GM18526 (cell line): ENCODE data around the gene R3HDM2.

ENCODE experiments used
- POLR2A ChIP-seq: IDR thresholded peaks from 3 replicates; pipeline ENCODE4 v1.6.1; 2011; ENCODE audit not compliant: insufficient read length; ENCODE audit errors: extremely low read depth

The R3HDM2 gene

DNA sequence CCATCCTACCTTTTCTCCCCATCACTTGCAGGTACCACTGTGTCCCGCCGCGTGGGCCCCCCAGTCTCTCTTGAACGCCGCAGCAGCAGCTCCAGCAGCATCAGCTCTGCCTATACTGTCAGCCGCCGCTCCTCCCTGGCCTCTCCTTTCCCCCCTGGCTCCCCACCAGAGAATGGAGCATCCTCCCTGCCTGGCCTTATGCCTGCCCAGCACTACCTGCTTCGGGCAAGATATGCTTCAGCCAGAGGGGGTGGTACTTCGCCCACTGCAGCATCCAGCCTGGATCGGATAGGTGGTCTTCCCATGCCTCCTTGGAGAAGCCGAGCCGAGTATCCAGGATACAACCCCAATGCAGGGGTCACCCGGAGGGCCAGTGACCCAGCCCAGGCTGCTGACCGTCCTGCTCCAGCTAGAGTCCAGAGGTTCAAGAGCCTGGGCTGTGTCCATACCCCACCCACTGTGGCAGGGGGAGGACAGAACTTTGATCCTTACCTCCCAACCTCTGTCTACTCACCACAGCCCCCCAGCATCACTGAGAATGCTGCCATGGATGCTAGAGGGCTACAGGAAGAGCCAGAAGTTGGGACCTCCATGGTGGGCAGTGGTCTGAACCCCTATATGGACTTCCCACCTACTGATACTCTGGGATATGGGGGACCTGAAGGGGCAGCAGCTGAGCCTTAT is 39.6 kb upstream of the R3HDM2 start:
- TF ChIP-seq POLR2A: no peak

DNA sequence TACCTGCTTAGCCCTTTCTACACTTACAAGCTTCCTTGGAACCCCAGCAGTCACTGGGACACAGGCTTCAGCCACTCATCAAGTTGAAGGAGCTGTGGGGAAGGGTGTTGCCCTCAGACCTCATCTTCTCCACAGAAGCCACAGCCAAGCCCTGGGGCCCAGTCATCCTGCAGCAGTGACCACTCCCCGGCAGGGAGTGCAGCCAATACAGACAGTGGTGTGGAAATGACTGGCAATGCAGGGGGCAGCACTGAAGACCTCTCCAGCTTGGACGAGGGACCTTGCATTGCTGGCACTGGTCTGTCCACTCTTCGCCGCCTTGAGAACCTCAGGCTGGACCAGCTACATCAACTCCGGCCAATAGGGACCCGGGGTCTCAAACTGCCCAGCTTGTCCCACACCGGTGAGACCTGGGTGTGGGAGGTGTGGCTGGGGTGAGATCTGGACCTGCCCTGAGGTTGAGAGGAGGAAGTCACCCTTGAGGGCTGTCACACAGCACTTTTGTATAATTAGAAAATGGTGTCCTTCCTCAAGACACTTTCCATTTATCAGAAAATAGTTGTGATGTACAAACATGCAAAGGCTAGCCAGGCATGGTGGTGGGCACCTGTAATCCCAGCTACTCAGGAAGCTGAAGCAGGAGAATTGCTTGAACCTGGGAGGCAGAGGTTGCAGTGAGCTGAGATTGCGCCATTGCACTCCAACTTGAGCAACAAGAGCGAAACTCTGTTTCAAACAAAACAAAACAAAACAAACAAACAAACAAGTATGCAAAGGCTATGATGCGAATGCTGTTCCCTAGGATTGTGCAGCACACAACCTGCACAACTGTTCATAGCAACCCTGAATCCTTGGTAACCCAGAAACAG is 38.7 kb upstream of the R3HDM2 start:
- TF ChIP-seq POLR2A: no peak

DNA sequence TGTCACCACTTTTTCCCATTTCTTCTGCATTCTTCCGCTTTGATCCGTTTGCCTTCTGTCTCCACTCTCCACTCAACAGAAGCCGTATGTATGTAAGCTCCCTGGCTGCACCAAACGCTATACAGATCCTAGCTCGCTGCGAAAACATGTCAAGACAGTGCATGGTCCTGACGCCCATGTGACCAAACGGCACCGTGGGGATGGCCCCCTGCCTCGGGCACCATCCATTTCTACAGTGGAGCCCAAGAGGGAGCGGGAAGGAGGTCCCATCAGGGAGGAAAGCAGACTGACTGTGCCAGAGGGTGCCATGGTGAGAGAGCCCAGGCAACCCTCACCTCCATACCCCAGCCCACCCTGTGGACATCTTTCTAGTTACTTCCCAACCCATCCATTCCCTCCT is 37.1 kb upstream of the R3HDM2 start:
- TF ChIP-seq POLR2A: no peak

DNA sequence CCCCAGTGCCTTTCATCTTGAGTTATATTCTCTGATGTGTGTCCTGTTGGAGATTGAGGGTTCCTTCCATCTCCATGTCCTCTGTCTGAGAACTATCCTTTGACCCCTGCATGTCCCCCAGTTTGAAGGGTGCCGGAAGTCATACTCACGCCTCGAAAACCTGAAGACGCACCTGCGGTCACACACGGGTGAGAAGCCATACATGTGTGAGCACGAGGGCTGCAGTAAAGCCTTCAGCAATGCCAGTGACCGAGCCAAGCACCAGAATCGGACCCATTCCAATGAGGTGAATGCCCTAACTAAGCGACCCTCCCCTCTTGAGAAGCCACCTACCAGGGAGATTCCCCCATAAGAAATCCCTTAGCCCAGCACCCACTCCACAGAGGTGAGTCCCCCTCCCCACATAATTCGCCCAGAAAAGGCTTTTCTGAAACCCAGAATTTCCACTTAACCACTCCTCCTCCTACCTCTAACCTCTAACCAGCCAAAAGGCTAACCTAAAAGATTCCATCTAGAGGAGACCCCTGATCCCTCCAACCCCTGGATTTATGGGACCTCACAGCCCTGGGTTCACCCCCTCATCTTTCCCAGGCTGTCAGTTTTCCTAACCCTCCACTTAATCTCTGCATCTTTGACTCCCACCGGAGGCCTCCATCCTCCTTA is 36.5 kb upstream of the R3HDM2 start:
- TF ChIP-seq POLR2A: no peak

DNA sequence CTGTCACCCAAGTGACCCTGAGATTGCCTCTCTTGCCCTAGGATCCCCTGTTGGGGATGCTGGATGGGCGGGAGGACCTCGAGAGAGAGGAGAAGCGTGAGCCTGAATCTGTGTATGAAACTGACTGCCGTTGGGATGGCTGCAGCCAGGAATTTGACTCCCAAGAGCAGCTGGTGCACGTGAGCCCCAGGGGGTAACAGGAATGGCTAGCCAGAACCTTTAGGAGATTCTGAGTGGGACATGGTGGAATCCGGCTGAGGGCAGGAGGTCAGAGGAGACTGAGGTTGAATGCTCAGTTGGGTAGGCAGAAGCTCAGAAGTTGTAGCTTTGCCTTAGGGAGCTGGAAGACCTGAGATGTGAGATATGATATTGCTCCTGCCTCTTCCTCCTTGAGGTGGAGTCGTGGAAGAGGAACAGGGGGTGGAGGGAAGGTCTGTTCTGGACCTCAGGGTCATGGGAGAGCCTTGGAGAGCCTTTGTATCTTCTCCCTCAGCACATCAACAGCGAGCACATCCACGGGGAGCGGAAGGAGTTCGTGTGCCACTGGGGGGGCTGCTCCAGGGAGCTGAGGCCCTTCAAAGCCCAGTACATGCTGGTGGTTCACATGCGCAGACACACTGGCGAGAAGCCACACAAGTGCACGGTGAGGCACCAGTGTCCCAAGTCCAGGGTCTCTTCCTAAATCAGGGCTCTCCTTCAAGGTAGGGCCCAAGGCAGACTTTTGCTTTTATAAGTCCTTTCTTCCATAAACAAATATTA is 35.1 kb upstream of the R3HDM2 start:
- no peak for TF ChIP-seq POLR2A

DNA sequence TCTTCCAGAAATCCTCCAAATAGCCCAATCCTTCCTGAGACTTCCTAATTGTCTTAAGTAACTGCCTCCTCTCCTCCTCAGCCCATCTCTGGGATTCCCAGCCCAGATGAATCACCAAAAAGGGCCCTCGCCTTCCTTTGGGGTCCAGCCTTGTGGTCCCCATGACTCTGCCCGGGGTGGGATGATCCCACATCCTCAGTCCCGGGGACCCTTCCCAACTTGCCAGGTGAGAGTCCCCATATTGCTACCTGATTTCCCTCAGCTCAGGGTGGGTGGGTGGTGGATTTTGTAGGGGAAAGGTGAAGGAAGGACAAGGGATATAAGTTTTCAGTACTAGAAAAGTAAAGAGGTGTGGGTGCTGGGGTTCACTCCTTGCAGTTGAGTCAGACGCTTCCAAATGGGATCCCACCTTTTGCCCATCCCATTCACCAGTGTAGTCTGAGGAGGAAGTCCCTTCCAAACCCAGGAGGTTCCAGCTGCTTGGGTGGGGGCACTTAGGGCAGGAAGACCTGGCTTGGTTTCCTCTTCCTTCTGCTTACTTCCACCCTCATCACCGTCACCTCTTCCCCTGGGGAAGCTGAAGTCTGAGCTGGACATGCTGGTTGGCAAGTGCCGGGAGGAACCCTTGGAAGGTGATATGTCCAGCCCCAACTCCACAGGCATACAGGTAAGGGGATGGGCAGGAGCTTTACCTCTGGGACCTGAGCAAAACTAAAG is 34.3 kb upstream of the R3HDM2 start:
- TF ChIP-seq POLR2A: no peak

DNA sequence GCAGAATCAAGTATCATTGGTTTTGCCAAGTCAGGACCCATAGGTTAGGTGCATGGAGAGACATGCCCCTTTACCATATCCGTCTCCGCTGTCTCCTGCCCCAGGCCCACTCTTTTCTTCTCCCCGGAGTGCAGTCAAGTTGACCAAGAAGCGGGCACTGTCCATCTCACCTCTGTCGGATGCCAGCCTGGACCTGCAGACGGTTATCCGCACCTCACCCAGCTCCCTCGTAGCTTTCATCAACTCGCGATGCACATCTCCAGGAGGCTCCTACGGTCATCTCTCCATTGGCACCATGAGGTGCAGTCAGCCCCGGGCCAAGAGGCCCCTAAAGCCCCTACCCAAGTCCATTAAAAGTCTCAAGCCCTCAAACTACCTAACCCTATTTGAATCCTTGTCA is 33.7 kb upstream of the R3HDM2 start:
- TF ChIP-seq POLR2A: no peak

DNA sequence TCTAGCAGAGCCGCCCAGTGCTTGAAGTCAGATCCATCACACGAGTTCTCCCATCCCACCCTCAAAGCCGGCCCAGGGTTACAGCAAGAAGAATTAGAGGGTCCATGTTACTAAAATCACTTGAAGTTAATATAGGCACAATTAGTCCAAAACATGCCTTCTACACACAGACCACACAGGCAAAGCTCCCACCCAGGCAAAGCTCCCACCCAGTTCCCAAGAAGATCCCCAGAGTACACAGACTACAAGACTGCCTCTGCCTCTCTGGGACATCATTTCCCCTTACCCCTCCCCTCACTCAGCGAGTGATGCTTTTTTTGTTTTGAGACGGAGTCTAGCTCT is 32.0 kb upstream of the R3HDM2 start:
- no peak for TF ChIP-seq POLR2A

DNA sequence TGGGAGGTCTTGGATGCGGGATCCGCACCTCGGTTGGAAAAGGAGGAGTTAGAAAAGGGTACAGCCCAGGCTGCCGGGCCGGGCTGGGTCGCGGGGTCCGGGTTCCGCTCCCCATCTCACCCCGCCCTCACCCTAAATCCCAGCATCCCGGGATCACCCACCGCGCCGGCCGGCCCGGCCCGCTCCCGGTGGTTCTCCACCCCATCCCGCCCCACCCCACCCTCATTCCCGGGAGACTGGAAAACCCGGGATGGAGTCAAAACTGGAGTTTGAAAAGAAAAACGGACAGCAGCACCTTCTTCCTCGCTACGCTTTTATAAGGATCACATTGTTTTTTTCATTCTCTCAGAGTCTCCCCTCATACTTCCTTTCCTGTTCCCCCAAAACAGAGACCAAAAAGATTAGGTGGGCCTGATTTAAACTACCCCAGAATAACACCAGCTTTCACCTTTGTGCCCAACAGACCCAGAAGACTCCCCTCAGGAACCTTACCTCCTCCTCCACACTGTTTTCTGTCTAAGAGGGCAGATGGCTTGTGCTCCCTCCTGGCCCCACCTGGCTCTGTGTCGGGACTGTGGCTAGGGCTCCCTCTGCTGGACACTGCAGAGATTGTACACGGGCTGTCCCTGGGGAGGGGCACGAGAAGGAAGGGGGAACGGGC is 31.5 kb upstream of the R3HDM2 start:
- peak; percentile 38 for TF ChIP-seq POLR2A

DNA sequence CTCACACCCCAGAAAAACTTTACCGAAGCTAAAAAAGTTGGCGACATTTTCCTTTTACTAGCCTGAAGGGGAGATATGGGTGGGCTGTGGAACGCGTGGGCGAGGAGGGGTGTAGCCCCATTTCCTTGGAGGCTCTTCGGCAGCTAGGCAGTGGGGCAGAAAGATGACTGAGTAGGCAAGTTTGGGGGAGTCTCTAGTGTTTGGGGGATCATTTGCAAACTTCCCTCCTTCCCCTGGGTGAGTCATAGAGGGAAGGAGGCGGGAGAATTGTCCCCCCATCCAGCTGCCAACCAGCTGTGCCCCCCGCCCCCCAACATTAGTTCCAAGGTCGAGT is 31.0 kb upstream of the R3HDM2 start:
- TF ChIP-seq POLR2A: no peak

DNA sequence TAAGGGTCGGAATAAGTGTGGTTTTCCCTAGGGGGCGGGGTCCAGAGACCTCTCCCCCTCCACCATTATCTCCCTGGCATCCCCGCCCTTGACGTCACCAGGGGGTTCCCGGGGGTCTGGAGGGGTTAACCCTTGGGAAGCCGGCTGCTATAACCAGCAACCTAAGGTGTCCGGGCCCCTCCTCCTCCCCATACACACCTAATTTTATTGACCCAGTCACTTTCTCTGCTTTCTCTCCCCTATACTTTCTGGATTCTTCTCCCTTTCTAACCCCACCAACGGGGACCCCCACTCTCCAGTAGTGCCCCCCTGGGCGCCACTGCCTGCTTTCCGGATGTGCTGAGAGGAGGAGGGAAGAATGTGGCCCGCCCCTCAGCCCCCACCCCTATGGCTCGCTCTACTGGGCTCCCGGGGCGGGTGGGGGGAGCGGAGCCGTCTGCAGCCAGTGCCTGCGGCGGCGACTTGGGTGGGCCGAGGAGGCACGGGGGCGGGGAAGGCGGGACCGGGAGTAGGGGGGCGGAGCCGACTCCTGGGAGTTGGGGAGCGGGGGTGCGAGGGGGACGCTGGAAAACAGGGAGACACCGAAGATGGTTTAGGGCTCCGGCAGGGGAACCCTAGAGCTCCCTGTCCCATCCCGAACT is 30.6 kb upstream of the R3HDM2 start:
- TF ChIP-seq POLR2A: no peak

DNA sequence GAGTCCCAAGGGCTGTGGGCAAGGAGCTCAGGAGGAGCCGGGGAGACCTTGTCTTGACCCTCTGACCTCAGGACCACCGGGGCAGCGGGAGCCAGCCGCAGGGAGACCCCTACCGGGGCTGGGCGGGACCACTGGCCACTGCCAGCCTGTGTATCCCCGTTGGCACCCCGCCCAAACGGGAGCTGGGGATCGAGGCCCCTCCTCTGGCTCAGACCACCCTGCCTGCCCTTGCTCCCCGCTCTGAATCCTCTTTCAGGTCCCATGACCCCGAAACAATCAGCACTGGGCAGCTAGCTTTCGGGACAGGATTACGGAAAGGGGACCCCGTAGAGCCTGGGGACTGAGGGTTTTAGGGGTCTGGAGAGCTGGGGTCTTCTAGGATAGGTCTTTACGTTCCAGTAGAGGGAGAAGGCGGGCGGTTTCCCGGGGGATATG is 30.0 kb upstream of the R3HDM2 start:
- TF ChIP-seq POLR2A: no peak

DNA sequence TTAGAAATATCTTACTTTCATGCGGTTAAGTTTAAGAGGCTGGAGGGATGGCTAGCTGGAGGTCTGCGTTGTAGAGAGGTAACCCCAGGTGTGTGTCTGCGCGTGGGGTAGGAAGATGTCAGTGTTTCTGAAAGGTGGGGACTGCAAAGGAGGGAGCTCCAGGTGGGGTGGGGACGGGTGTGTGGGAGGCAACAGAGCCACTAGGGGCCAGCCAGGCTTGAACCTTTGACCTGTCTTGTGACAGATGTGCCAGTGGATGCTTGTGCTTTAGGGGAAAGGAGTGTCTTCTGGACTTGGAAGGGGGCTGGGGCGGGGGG is 29.6 kb upstream of the R3HDM2 start:
- TF ChIP-seq POLR2A: no peak

DNA sequence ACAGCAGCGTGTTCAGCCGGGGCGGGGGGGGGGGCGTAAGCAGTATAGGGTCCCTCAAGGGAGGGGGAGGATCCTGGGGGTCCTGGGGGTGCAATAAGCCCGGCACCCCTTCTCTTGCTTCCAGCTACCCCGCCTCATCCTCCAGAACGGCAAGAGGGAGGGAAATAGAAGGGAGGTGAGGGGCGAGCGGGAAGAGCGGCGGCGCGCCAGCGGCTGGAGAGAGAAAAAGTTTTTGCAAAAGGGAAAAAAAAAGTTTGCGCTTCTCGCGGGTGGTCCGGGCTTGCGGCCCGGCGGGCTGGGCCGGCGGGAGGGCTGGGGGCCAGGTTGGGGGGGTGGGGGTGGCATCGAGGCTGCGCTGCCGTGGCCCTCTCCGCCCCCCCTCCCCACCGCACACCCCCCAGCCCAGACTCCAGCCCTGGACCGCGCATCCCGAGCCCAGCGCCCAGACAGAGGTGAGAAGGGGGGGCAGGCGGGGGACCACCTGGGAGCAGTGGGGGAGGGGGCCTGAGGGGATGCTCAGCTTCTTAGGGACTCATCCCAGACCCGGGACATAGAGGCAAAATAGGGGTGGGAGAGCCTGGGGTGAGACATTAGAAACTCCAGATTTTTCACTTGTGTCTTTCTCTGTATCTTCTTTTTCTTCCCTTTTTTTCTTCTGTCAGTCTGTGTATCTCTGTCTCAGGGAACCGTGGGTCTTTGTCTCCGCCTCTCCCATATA is 29.1 kb upstream of the R3HDM2 start, which contains the start of gene GLI1:
Gene GLI1 (plus strand): TSS at position 36 of the 718 bp plus-strand sequence. CDS start 3,907 bp downstream, outside the sequence.
- TF ChIP-seq POLR2A: no peak
